C4-2B (cell line): ENCODE measurements around the gene RACGAP1.

Experiments used
- ZFX ChIP-seq: fragments of 450-650 bp; IDR thresholded peaks from 2 replicates; pipeline ENCODE4 v1.6.1; 2017
- TF ChIP-seq, protein P1 (sequence below): fragments of 450-650 bp; conservative IDR thresholded peaks from 2 replicates; pipeline ENCODE4 v1.5.1; 2017; ENCODE audit warnings: mild to moderate bottlenecking

DNA sequence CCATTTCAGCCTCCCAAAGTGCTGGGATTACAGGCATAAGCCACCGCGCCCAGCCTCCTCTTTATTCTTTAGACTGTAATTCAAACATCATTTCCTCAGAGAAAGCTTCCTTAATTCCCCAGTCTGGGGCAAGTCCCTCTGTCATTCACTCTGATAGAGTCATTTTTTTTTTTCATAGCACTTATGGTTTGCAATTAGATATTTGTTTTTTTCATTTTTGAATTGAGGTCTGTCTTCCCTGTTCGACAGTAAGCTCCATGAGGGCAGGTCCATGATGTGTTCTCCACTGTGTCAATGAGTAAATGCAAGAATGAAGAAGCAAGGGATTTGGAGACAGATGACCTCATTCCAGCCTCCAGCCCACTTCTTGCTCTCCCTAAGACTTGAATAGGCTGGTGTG is 44.2 kb upstream of the RACGAP1 start:
- TF ChIP-seq, protein P1, sequence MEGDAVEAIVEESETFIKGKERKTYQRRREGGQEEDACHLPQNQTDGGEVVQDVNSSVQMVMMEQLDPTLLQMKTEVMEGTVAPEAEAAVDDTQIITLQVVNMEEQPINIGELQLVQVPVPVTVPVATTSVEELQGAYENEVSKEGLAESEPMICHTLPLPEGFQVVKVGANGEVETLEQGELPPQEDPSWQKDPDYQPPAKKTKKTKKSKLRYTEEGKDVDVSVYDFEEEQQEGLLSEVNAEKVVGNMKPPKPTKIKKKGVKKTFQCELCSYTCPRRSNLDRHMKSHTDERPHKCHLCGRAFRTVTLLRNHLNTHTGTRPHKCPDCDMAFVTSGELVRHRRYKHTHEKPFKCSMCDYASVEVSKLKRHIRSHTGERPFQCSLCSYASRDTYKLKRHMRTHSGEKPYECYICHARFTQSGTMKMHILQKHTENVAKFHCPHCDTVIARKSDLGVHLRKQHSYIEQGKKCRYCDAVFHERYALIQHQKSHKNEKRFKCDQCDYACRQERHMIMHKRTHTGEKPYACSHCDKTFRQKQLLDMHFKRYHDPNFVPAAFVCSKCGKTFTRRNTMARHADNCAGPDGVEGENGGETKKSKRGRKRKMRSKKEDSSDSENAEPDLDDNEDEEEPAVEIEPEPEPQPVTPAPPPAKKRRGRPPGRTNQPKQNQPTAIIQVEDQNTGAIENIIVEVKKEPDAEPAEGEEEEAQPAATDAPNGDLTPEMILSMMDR: no peak
- no peak for TF ChIP-seq ZFX
